Tibial nerve (tissue), 4 donors: ENCODE data around the gene RIOK3. TPM values are rescaled to one million over a fixed set of nuclear protein-coding genes. Genes with fewer than 3 reads are reported as not detected.

Source experiments
- DNase-seq, 2 donors: peaks; one replicate each; pipeline ENCODE4 v3.0.0-alpha.2; 2019; ENCODE audit warnings: low spot score in 2 of 2
- H3K27ac ChIP-seq, 4 donors: fragments of 200-600 bp; sonication (generic) in 3 of 4; one replicate each; pipeline ENCODE4 v1.5.1; 2017 to 2019; ENCODE audit warnings: mild to moderate bottlenecking in 1 of 4
- H3K27me3 ChIP-seq, 2 donors: fragments of 200-600 bp; sonication (generic) in 1 of 2; one replicate each; pipeline versions ENCODE4 v1.5.1 to v1.6.0; 2017 to 2019
- H3K36me3 ChIP-seq, 3 donors: fragments of 200-600 bp; sonication (generic); one replicate each; pipeline ENCODE4 v1.5.1; 2018 to 2019
- H3K4me1 ChIP-seq, 4 donors: fragments of 200-600 bp; sonication (generic) in 3 of 4; one replicate each; pipeline ENCODE4 v1.5.1; 2017 to 2019
- H3K4me3 ChIP-seq, 4 donors: fragments of 200-600 bp; sonication (generic) in 3 of 4; one replicate each; pipeline ENCODE4 v1.5.1; 2017 to 2019; ENCODE audit warnings: mild to moderate bottlenecking in 1 of 4, moderate library complexity in 1 of 4
- H3K9me3 ChIP-seq, 4 donors: fragments of 200-600 bp; sonication (generic) in 3 of 4; one replicate each; pipeline ENCODE4 v1.5.1; 2017 to 2019
- EP300 ChIP-seq, 2 donors: sonication (generic); formaldehyde crosslinking; IDR thresholded peaks; one replicate each; pipeline ENCODE4 v1.6.1; 2017; ENCODE audit warnings: antibody characterized with exemption in 2 of 2, mild to moderate bottlenecking in 1 of 2
- POLR2A ChIP-seq, 2 donors: fragments of 450-650 bp; IDR thresholded peaks; one replicate each; pipeline ENCODE4 v1.6.1; 2017; ENCODE audit warnings: antibody characterized with exemption in 2 of 2, mild to moderate bottlenecking in 2 of 2, moderate library complexity in 2 of 2
- WGBS, 2 donors: methylation state at CpG; one replicate each; pipeline ENCODE4 v1.1.5; 2018; 5-methylcytosine and 5-hydroxymethylcytosine counted together
- total RNA-seq, 4 donors: library from RNA; depleted of rRNA; stranded (reverse); fragments of >200 nt; gene quantifications; one replicate each; pipeline ENCODE4 v1.1.0, GENCODE V29; 2016
- TF ChIP-seq, protein P1 (sequence below), 5 experiments: fragments of 200-600 bp in 3 of 5; fragments of 450-650 bp in 2 of 5; sonication (generic) in 3 of 5; IDR thresholded peaks; one replicate each; pipeline ENCODE4 v1.5.1; 2016 to 2019; ENCODE audit warnings: antibody characterized with exemption in 5 of 5, mild to moderate bottlenecking in 3 of 5, moderate library complexity in 2 of 5

RIOK3 gene
- total RNA-seq, 4 donors from 2014 or later = 57.9 to 69.5 (median 61.4) TPM

DNA sequence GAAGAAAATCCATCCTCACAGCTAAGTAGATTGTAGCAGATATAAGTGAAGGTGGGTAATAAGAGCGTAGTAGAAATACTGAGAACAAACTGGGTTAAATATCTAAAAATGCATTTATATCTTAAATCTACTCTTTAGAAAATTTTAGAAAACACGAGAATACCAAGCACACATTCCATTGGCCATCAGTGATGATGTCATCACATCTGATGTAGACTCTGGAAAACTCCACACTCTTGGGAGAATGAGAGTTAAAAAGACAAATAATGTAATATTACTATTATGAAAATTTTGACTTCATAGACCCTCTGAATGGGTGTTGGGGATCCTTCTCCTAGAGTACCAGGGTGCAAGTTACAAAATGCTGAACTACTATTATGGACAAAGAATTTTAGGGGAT, 3.7 kb downstream of the RIOK3 start:
- peaks cover 4 to 87% (median 33%) of the 10 kb centered on the region in 4 donors for H3K4me1 ChIP-seq
- WGBS, 2 donors = 80 to 87% methylated on average over 2 of the region's 2 CpGs
- TF ChIP-seq, protein P1, sequence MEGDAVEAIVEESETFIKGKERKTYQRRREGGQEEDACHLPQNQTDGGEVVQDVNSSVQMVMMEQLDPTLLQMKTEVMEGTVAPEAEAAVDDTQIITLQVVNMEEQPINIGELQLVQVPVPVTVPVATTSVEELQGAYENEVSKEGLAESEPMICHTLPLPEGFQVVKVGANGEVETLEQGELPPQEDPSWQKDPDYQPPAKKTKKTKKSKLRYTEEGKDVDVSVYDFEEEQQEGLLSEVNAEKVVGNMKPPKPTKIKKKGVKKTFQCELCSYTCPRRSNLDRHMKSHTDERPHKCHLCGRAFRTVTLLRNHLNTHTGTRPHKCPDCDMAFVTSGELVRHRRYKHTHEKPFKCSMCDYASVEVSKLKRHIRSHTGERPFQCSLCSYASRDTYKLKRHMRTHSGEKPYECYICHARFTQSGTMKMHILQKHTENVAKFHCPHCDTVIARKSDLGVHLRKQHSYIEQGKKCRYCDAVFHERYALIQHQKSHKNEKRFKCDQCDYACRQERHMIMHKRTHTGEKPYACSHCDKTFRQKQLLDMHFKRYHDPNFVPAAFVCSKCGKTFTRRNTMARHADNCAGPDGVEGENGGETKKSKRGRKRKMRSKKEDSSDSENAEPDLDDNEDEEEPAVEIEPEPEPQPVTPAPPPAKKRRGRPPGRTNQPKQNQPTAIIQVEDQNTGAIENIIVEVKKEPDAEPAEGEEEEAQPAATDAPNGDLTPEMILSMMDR (IDR thresholded peaks at IDR 0.05) = no peak
- TF ChIP-seq POLR2A (IDR thresholded peaks at IDR 0.05) = no peak
- TF ChIP-seq EP300 (IDR thresholded peaks at IDR 0.05) = no peak

DNA sequence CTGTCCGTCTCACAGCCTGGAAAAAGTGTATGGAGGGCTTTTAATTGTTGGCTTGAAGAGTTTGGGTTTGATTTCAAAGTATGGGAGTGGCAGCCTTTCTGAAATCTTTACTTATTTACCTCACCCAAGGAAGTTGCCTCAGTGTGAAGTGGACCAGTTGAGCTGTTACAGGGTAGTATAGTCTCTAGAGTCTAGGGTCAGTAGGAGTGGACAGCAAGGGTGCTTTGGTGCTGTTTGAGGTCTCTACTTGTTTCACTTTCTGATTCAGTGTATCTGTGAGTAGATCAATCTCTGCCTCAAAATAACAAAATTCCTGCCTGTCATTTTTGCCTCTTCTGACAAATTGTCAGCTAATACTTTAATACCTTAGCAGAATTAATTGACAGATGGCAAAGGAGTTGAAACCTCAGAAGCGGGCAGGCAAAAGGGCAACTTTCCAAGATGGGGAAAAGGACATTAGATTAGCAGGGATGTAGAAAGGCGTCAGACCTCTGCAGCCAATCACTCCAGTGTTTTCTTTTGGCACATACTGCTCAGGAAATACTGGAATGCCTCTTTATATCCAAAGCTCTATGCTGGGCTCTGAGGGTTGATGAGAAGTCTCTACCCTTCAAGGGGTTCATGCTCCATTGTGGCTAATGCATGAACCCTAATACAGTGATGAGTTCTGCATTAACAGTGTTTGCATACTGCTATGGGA, 5.9 kb downstream of the RIOK3 start:
- H3K27me3 ChIP-seq = no peaks in the 10 kb centered on the region
- H3K36me3 ChIP-seq = peaks cover 0 to 29% (median 9%) of the 10 kb centered on the region in 3 donors
- no peak overlapping the region for H3K27ac ChIP-seq
- no peaks in the 10 kb centered on the region for H3K9me3 ChIP-seq
- peaks cover 0 to 85% (median 33%) of the 10 kb centered on the region in 4 donors for H3K4me1 ChIP-seq
- DNase-seq = no peak
- TF ChIP-seq, protein P1 (IDR thresholded peaks at IDR 0.05) = no peak
- TF ChIP-seq EP300 (IDR thresholded peaks at IDR 0.05) = no peak
- no peak for TF ChIP-seq POLR2A (IDR thresholded peaks at IDR 0.05)
- 74 to 80% methylated on average over 3 of the region's 3 CpGs for WGBS, 2 donors
- H3K4me3 ChIP-seq = no peak overlapping the region

More for the DNA sequence above, 3.7 kb downstream of the RIOK3 start:
- no peaks in the 10 kb centered on the region for H3K9me3 ChIP-seq
- DNase-seq = no peak
- H3K27ac ChIP-seq = no peak overlapping the region
- H3K36me3 ChIP-seq = peaks cover 0 to 11% (median 0%) of the 10 kb centered on the region in 3 donors
- no peak overlapping the region for H3K4me3 ChIP-seq
- H3K27me3 ChIP-seq = no peaks in the 10 kb centered on the region

DNA sequence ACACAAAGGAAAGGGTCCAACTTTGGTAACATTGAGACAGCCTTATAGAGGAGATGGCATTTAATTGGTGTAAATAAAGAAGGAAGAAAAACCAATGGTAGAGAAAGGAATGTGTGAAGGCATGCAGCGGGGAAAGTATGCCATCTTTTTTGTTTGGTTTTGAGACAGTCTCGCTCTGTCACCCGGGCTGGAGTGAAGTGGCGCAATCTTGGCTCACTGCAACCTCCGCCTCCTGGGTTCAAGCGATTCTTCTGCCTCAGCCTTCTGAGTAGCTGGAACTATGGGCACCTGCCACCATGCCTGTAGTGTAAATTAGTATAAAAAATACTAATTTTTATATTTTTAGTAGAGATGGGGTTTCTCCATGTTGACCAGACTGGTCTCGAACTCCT, 6.4 kb downstream of the RIOK3 start:
- 89 to 90% methylated on average over 7 of the region's 7 CpGs for WGBS, 2 donors
- DNase-seq = no peak
- Histone ChIP-seq H3K9me3 (no peaks in the 10 kb centered on the region), H3K27me3 (no peaks in the 10 kb centered on the region), H3K27ac (no peak overlapping the region), H3K4me1 (peaks cover 0 to 80% (median 27%) of the 10 kb centered on the region in 4 donors), H3K36me3 (peaks cover 0 to 35% (median 10%) of the 10 kb centered on the region in 3 donors), H3K4me3 (no peak overlapping the region)
- no peak for TF ChIP-seq EP300 (IDR thresholded peaks at IDR 0.05)
- TF ChIP-seq, protein P1 (IDR thresholded peaks at IDR 0.05) = no peak

DNA sequence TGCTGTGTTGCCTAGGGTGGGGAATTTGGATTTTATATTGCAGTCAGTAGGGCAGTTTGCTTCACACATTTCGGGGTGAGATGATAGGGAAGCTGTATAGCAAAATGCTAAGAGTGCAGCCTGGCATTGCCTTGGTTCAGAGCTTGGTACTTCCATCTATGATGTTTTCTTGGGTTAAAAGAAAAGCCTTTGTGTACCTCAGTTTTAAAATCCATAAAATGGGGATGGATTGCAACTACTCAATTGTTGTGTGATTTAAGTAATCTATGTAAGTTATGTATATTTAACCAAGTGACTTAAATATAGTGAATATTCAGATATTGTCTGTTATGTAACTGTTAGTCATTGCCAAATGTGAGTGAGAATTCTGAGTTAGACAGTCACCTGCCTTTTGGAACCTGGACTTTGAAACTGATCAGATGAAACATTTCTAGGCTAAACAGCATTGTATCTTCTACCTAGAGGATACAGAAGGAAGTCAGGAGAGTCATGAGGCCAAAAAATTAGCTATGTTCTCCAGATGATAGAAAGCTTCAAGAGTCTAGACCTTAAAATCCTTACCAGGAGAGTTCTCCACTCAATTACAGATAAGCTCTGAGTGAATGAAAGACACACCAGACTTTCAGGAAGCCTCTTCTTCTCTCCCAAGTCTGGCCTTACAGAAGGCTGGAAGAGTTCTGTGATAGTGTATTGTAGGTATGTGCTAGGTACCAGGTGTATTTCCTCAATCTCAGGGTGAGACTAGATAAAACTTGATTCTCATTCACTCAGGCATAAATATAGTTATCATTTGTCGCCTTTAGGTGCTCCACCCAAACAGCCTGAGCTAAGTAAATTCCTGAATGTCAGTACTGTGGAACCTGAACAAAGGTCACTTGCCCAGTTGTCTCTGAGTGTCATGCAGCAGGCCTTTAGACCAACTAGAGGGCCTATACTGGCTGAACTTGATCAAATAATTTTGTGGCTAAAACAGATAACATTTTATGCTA, 7.5 kb downstream of the RIOK3 start:
- peaks cover 0 to 39% (median 10%) of the 10 kb centered on the region in 3 donors for H3K36me3 ChIP-seq
- no peak overlapping the region for H3K4me3 ChIP-seq
- no peak for DNase-seq
- no peaks in the 10 kb centered on the region for H3K9me3 ChIP-seq
- peaks cover 0 to 69% (median 25%) of the 10 kb centered on the region in 4 donors for H3K4me1 ChIP-seq
- H3K27ac ChIP-seq = no peak overlapping the region
- WGBS, 2 donors = 92 to 96% methylated on average over 2 of the region's 2 CpGs
- H3K27me3 ChIP-seq = no peaks in the 10 kb centered on the region
- TF ChIP-seq, protein P1 (IDR thresholded peaks at IDR 0.05) = no peak
- no peak for TF ChIP-seq POLR2A (IDR thresholded peaks at IDR 0.05)
- TF ChIP-seq EP300 (IDR thresholded peaks at IDR 0.05) = no peak
